Measurements from ENCODE around the gene CCNF. TPM values are rescaled to one million over a fixed set of nuclear protein-coding genes. Genes with fewer than 3 reads are reported as not detected.

The CCNF gene
- polyA plus RNA-seq, 3 donors: 0.34 to 0.97 (median 0.68) TPM

GRCh38 chr16:2436110-2436509 lies 6.9 kb downstream of the CCNF start:
- no peaks in the 10 kb centered on the region for H3K27me3 ChIP-seq (ENCODE audit: control insufficient read depth in 2 of 2, insufficient read depth in 2 of 2, low read length in 2 of 2)

GRCh38 chr16:2437032-2437790 lies 8.0 kb downstream of the CCNF start:
- DNase-seq: no peak
- no peaks in the 10 kb centered on the region for H3K9me3 ChIP-seq (replicated peaks in 1 of 2; ENCODE audit: control insufficient read depth in 1 of 2, insufficient read depth in 1 of 2, low read length in 2 of 2)
- no peaks in the 10 kb centered on the region for H3K4me1 Mint-ChIP-seq
- intact Hi-C loops (cut with micrococcal nuclease): loop anchor here in 1 of 2 donors (10.0 kb wide), 1 partner anchor 68 kb away; no protein-coding TSS in a partner anchor
- H3K79me2 ChIP-seq (ENCODE audit: insufficient read depth, low read length): peaks cover 25% of the 10 kb centered on the region
- peaks cover 34 to 72% of the 10 kb centered on the region in 2 donors for H3K36me3 ChIP-seq (replicated peaks in 1 of 2; ENCODE audit: control insufficient read depth in 1 of 2, insufficient read depth in 2 of 2, low read length in 2 of 2)
- TF ChIP-seq, protein P1, sequence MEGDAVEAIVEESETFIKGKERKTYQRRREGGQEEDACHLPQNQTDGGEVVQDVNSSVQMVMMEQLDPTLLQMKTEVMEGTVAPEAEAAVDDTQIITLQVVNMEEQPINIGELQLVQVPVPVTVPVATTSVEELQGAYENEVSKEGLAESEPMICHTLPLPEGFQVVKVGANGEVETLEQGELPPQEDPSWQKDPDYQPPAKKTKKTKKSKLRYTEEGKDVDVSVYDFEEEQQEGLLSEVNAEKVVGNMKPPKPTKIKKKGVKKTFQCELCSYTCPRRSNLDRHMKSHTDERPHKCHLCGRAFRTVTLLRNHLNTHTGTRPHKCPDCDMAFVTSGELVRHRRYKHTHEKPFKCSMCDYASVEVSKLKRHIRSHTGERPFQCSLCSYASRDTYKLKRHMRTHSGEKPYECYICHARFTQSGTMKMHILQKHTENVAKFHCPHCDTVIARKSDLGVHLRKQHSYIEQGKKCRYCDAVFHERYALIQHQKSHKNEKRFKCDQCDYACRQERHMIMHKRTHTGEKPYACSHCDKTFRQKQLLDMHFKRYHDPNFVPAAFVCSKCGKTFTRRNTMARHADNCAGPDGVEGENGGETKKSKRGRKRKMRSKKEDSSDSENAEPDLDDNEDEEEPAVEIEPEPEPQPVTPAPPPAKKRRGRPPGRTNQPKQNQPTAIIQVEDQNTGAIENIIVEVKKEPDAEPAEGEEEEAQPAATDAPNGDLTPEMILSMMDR (IDR thresholded peaks at IDR 0.05): no peak
- H3K27me3 Mint-ChIP-seq (ENCODE audit: low read depth in 3 of 3): no peaks in the 10 kb centered on the region
- no peaks in the 10 kb centered on the region for H3K9me3 Mint-ChIP-seq
- H3K4me1 ChIP-seq (ENCODE audit: control insufficient read depth in 1 of 2, insufficient read depth in 2 of 2, low read length in 2 of 2): no peaks in the 10 kb centered on the region
- no peak overlapping the region for H2AFZ ChIP-seq (ENCODE audit: insufficient read depth, low read depth, low read length, poor library complexity, severe bottlenecking)
- H3K27ac Mint-ChIP-seq: peak overlapping the region in 2 of 7 donors; percentile 5 to 25
- H3K27ac ChIP-seq (ENCODE audit: low read depth in 1 of 2, low read length in 2 of 2): no peak overlapping the region
- no peak overlapping the region for H3K4me2 ChIP-seq (replicated peaks; ENCODE audit: extremely low read depth, low read length, poor library complexity, severe bottlenecking)
- 94% methylated on average over 22 of the region's 24 CpGs for WGBS (ENCODE audit: insufficient coverage)
- H3K4me3 Mint-ChIP-seq: no peak overlapping the region
- peaks cover 58 to 81% of the 10 kb centered on the region in 2 donors for H3K36me3 Mint-ChIP-seq
- no peaks in the 10 kb centered on the region for H3K27me3 ChIP-seq (ENCODE audit: control insufficient read depth in 2 of 2, insufficient read depth in 2 of 2, low read length in 2 of 2)
- H4K20me1 ChIP-seq (ENCODE audit: insufficient read depth, low read length): no peaks in the 10 kb centered on the region
- no peak overlapping the region for H3K4me3 ChIP-seq (replicated peaks in 1 of 3; ENCODE audit: low read depth in 2 of 3, low read length in 3 of 3)
- no peak overlapping the region for H3K9ac ChIP-seq (ENCODE audit: insufficient read depth, low read length, poor library complexity, severe bottlenecking)

More at GRCh38 chr16:2436110-2436509, 6.9 kb downstream of the CCNF start:
- peaks cover 0 to 1% of the 10 kb centered on the region in 2 donors for H3K4me1 ChIP-seq (ENCODE audit: control insufficient read depth in 1 of 2, insufficient read depth in 2 of 2, low read length in 2 of 2)
- H3K79me2 ChIP-seq (ENCODE audit: insufficient read depth, low read length): peaks cover 36% of the 10 kb centered on the region
- H3K9ac ChIP-seq (ENCODE audit: insufficient read depth, low read length, poor library complexity, severe bottlenecking): no peak overlapping the region
- Mint-ChIP-seq H3K27ac (peak overlapping the region in 1 of 7 donors; percentile 14), H3K27me3 (ENCODE audit: low read depth in 3 of 3) (no peaks in the 10 kb centered on the region), H3K4me3 (no peak overlapping the region), H3K36me3 (peaks cover 57 to 78% of the 10 kb centered on the region in 2 donors), H3K4me1 (peaks cover 1% of the 10 kb centered on the region), H3K9me3 (no peaks in the 10 kb centered on the region)
- H3K27ac ChIP-seq (ENCODE audit: low read depth in 1 of 2, low read length in 2 of 2): no peak overlapping the region
- H4K20me1 ChIP-seq (ENCODE audit: insufficient read depth, low read length): no peaks in the 10 kb centered on the region
- TF ChIP-seq, protein P1 (IDR thresholded peaks at IDR 0.05): no peak
- no peak for DNase-seq
- intact Hi-C loops (cut with micrococcal nuclease): loop anchor here in 1 of 2 donors (10.0 kb wide), 1 partner anchor 69 kb away; no protein-coding TSS in a partner anchor
- H3K4me2 ChIP-seq (replicated peaks; ENCODE audit: extremely low read depth, low read length, poor library complexity, severe bottlenecking): no peak overlapping the region
- 98% methylated on average over 7 of the region's 9 CpGs for WGBS (ENCODE audit: insufficient coverage)
- no peaks in the 10 kb centered on the region for H3K9me3 ChIP-seq (replicated peaks in 1 of 2; ENCODE audit: control insufficient read depth in 1 of 2, insufficient read depth in 1 of 2, low read length in 2 of 2)
- peaks cover 34 to 70% of the 10 kb centered on the region in 2 donors for H3K36me3 ChIP-seq (replicated peaks in 1 of 2; ENCODE audit: control insufficient read depth in 1 of 2, insufficient read depth in 2 of 2, low read length in 2 of 2)
- H3K4me3 ChIP-seq (replicated peaks in 1 of 3; ENCODE audit: low read depth in 2 of 3, low read length in 3 of 3): no peak overlapping the region
- H2AFZ ChIP-seq (ENCODE audit: insufficient read depth, low read depth, low read length, poor library complexity, severe bottlenecking): no peak overlapping the region

Data from CD14-positive monocyte (primary cell).